IPS-18c (cell line): Measurements from ENCODE around the gene DPEP1.

Source experiments
- H3K4me3 ChIP-seq: 2 replicates; pipeline ENCODE4 v1.7.0; 2013; ENCODE audit warnings: low read depth, mild to moderate bottlenecking, low read length, moderate library complexity; ENCODE audit not compliant: insufficient read depth
- H3K9me3 ChIP-seq: one replicate; pipeline ENCODE4 v1.6.1; 2013; ENCODE audit warnings: mild to moderate bottlenecking, low read length, moderate library complexity; ENCODE audit not compliant: control insufficient read depth, insufficient read depth

The DPEP1 gene

GRCh38 chr16:89607453-89607852, 6.0 kb upstream of the DPEP1 start:
- H3K4me3 ChIP-seq: no peak overlapping the region
- H3K9me3 ChIP-seq: peaks cover 2% of the 10 kb centered on the region

GRCh38 chr16:89607937-89608740, 5.3 kb upstream of the DPEP1 start:
- H3K4me3 ChIP-seq: no peak overlapping the region
- H3K9me3 ChIP-seq: peaks cover 2% of the 10 kb centered on the region

- no peak overlapping the region for H3K4me3 ChIP-seq
- peaks cover 2% of the 10 kb centered on the region for H3K9me3 ChIP-seq
Observed at GRCh38 chr16:89610108-89610453, 3.4 kb upstream of the DPEP1 start.

GRCh38 chr16:89612415-89613166, 851 bp upstream of the DPEP1 start:
- Histone ChIP-seq H3K4me3 (no peak overlapping the region), H3K9me3 (peaks cover 2% of the 10 kb centered on the region)

GRCh38 chr16:89613954-89614459, 565 bp downstream of the DPEP1 start:
- H3K4me3 ChIP-seq: no peak overlapping the region
- H3K9me3 ChIP-seq: peaks cover 2% of the 10 kb centered on the region

- Histone ChIP-seq H3K9me3 (peaks cover 2% of the 10 kb centered on the region), H3K4me3 (no peak overlapping the region)
Observed at GRCh38 chr16:89615176-89615575, 1.7 kb downstream of the DPEP1 start.

- Histone ChIP-seq H3K9me3 (peaks cover 2% of the 10 kb centered on the region), H3K4me3 (no peak overlapping the region)
Observed at GRCh38 chr16:89615596-89616090, 2.2 kb downstream of the DPEP1 start.

GRCh38 chr16:89616623-89617022, 3.2 kb downstream of the DPEP1 start:
- no peak overlapping the region for H3K4me3 ChIP-seq

GRCh38 chr16:89617036-89617435, 3.6 kb downstream of the DPEP1 start:
- H3K9me3 ChIP-seq: peaks cover 2% of the 10 kb centered on the region
- H3K4me3 ChIP-seq: no peak overlapping the region

More at GRCh38 chr16:89616623-89617022, 3.2 kb downstream of the DPEP1 start:
- H3K9me3 ChIP-seq: peaks cover 2% of the 10 kb centered on the region

GRCh38 chr16:89618109-89618998, 4.9 kb downstream of the DPEP1 start:
- H3K4me3 ChIP-seq: no peak overlapping the region

GRCh38 chr16:89619840-89620239, 6.4 kb downstream of the DPEP1 start:
- no peaks in the 10 kb centered on the region for H3K9me3 ChIP-seq
- no peak overlapping the region for H3K4me3 ChIP-seq

More at GRCh38 chr16:89618109-89618998, 4.9 kb downstream of the DPEP1 start:
- no peaks in the 10 kb centered on the region for H3K9me3 ChIP-seq

GRCh38 chr16:89620406-89620841, 7.0 kb downstream of the DPEP1 start:
- no peak overlapping the region for H3K4me3 ChIP-seq
- H3K9me3 ChIP-seq: no peaks in the 10 kb centered on the region

- H3K9me3 ChIP-seq: no peaks in the 10 kb centered on the region
- no peak overlapping the region for H3K4me3 ChIP-seq
Observed at GRCh38 chr16:89621136-89621697, 7.8 kb downstream of the DPEP1 start.

- Histone ChIP-seq H3K4me3 (no peak overlapping the region), H3K9me3 (no peaks in the 10 kb centered on the region)
Observed at GRCh38 chr16:89621698-89622409, 8.4 kb downstream of the DPEP1 start.

GRCh38 chr16:89623511-89624261, 10.2 kb downstream of the DPEP1 start:
- no peaks in the 10 kb centered on the region for H3K9me3 ChIP-seq
- H3K4me3 ChIP-seq: no peak overlapping the region
